BJ (cell line): ENCODE measurements around the gene APOM. TPM values are rescaled to one million over a fixed set of nuclear protein-coding genes. Genes with fewer than 3 reads are reported as not detected.

Experiments
- CTCF ChIA-PET: fragments of 350-600 bp; formaldehyde crosslinking; extraction: SDS; loops from one replicate; lab custom pipeline; 2021; ENCODE audit warnings: antibody characterized with exemption, inconsistent platforms; lab: Yijun Ruan, JAX
- POLR2A ChIA-PET: fragments of 300-600 bp; sonication (Branson Sonifier 250); formaldehyde crosslinking; extraction: SDS; loops from one replicate; lab custom pipeline; 2021; ENCODE audit warnings: antibody characterized with exemption; lab: Charles Lee
- DNase-seq: peaks from one replicate; pipeline ENCODE4 v3.0.0-alpha.2; 2011; ENCODE audit warnings: low read depth
- H3K27me3 ChIP-seq: 2 replicates; pipeline ENCODE4 v1.6.0; 2011; ENCODE audit warnings: low read length; ENCODE audit not compliant: control insufficient read depth, insufficient read depth
- H3K36me3 ChIP-seq: 2 replicates; pipeline ENCODE4 v1.5.1; 2011; ENCODE audit warnings: low read length; ENCODE audit not compliant: control insufficient read depth, insufficient read depth
- H3K4me3 ChIP-seq: 2 replicates; pipeline ENCODE4 v1.5.1; 2011; ENCODE audit warnings: low read depth, mild to moderate bottlenecking, control low read depth, low read length
- CTCF ChIP-seq: IDR thresholded peaks from 2 replicates; pipeline ENCODE4 v1.5.1; 2011; ENCODE audit warnings: low read depth, mild to moderate bottlenecking, control low read depth, inconsistent platforms, low read length, moderate library complexity; ENCODE audit not compliant: insufficient read depth
- polyA plus RNA-seq: library from polyadenylated mRNA; depleted of rRNA; stranded (reverse); fragments of >200 nt; gene quantifications from 2 replicates; pipeline ENCODE4 v1.2.3, GENCODE V29; 2011

APOM gene
- polyA plus RNA-seq, 1 experiment: 4.8 TPM

GRCh38 chr6:31639449-31639861, 16.2 kb upstream of the APOM start:
- ChIA-PET POLR2A (no interaction called here), CTCF (interaction anchor here (0.9 to 3.6 kb wide), 3 partner anchors 10 to 92 kb away, joined by 3 to 15 read pairs (median 3); partner anchors contain the start of genes BAG6 and NFKBIL1)
- no peak for DNase-seq
- Histone ChIP-seq H3K4me3 (no peak overlapping the region), H3K27me3 (no peaks in the 10 kb centered on the region), H3K36me3 (peaks cover 52% of the 10 kb centered on the region)
- TF ChIP-seq CTCF: no peak

- ChIA-PET CTCF (interaction anchor here (3.6 kb wide), 1 partner anchor 11 kb away, joined by 15 read pairs; the partner anchor contains the start of gene BAG6), POLR2A (interaction anchor here (0.5 kb wide), 1 partner anchor 62 kb away, joined by 4 read pairs; no protein-coding TSS in a partner anchor)
- no peak for TF ChIP-seq CTCF
- Histone ChIP-seq H3K4me3 (no peak overlapping the region), H3K27me3 (no peaks in the 10 kb centered on the region), H3K36me3 (peaks cover 52% of the 10 kb centered on the region)
- no peak for DNase-seq
Observed at GRCh38 chr6:31640612-31641011, 15.1 kb upstream of the APOM start.

- ChIA-PET POLR2A (no interaction called here), CTCF (interaction anchor here (3.6 kb wide), 1 partner anchor 11 kb away, joined by 15 read pairs; the partner anchor contains the start of gene BAG6)
- no peak for TF ChIP-seq CTCF
- Histone ChIP-seq H3K4me3 (no peak overlapping the region), H3K27me3 (no peaks in the 10 kb centered on the region), H3K36me3 (peaks cover 52% of the 10 kb centered on the region)
- DNase-seq: no peak
Observed at GRCh38 chr6:31641370-31641769, 14.3 kb upstream of the APOM start.

- peaks cover 52% of the 10 kb centered on the region for H3K36me3 ChIP-seq
- POLR2A ChIA-PET: no interaction called here
- CTCF ChIA-PET: interaction anchor here (0.6 kb wide), 1 partner anchor 277 kb away, joined by 3 read pairs; no protein-coding TSS in a partner anchor
- TF ChIP-seq CTCF: no peak
- no peaks in the 10 kb centered on the region for H3K27me3 ChIP-seq
- no peak for DNase-seq
- no peak overlapping the region for H3K4me3 ChIP-seq
Observed at GRCh38 chr6:31642798-31643570, 12.7 kb upstream of the APOM start.

- DNase-seq: no peak
- TF ChIP-seq CTCF: no peak
- no peaks in the 10 kb centered on the region for H3K27me3 ChIP-seq
- H3K36me3 ChIP-seq: peaks cover 58% of the 10 kb centered on the region
- CTCF ChIA-PET: no interaction called here
- POLR2A ChIA-PET: no interaction called here
- no peak overlapping the region for H3K4me3 ChIP-seq
Observed at GRCh38 chr6:31643818-31644454, 11.8 kb upstream of the APOM start.
